Measurements from ENCODE around the gene CHST1.

The CHST1 gene

GRCh38 chr11:45674481-45675190 lies 9.2 kb upstream of the CHST1 start:
- Histone ChIP-seq H3K27ac (ENCODE audit: insufficient read depth, low read depth, low read length, poor library complexity, severe bottlenecking) (no peak overlapping the region), H3K4me1 (ENCODE audit: control insufficient read depth, insufficient read depth, low read length) (peaks cover 10% of the 10 kb centered on the region), H3K27me3 (ENCODE audit: control insufficient read depth, insufficient read depth, low read length, poor library complexity, severe bottlenecking) (no peaks in the 10 kb centered on the region), H3K36me3 (ENCODE audit: control insufficient read depth, insufficient read depth, low read length) (no peaks in the 10 kb centered on the region), H3K4me3 (ENCODE audit: insufficient read depth, low read depth, low read length) (no peak overlapping the region), H3K9me3 (ENCODE audit: control insufficient read depth, low read length) (no peaks in the 10 kb centered on the region)
- WGBS, 2 experiments = 93 to 95% methylated on average over 9 of the region's 9 CpGs

- peaks cover 10% of the 10 kb centered on the region for H3K4me1 ChIP-seq (ENCODE audit: control insufficient read depth, insufficient read depth, low read length)
- no peak overlapping the region for H3K4me3 ChIP-seq (ENCODE audit: insufficient read depth, low read depth, low read length)
- H3K36me3 ChIP-seq (ENCODE audit: control insufficient read depth, insufficient read depth, low read length) = no peaks in the 10 kb centered on the region
- H3K27me3 ChIP-seq (ENCODE audit: control insufficient read depth, insufficient read depth, low read length, poor library complexity, severe bottlenecking) = no peaks in the 10 kb centered on the region
- H3K27ac ChIP-seq (ENCODE audit: insufficient read depth, low read depth, low read length, poor library complexity, severe bottlenecking) = no peak overlapping the region
- H3K9me3 ChIP-seq (ENCODE audit: control insufficient read depth, low read length) = no peaks in the 10 kb centered on the region
- 90 to 95% methylated on average over 4 of the region's 4 CpGs for whole genome bisulfite sequencing, 2 experiments
Measured at GRCh38 chr11:45673441-45673840, 8.0 kb upstream of the CHST1 start.

GRCh38 chr11:45672593-45672992 lies 7.2 kb upstream of the CHST1 start:
- 86 to 92% methylated on average over 1 to 3 of the region's 3 CpGs for WGBS, 2 experiments
- Histone ChIP-seq H3K9me3 (ENCODE audit: control insufficient read depth, low read length) (no peaks in the 10 kb centered on the region), H3K27ac (ENCODE audit: insufficient read depth, low read depth, low read length, poor library complexity, severe bottlenecking) (no peak overlapping the region), H3K36me3 (ENCODE audit: control insufficient read depth, insufficient read depth, low read length) (no peaks in the 10 kb centered on the region), H3K4me1 (ENCODE audit: control insufficient read depth, insufficient read depth, low read length) (peaks cover 4% of the 10 kb centered on the region), H3K27me3 (ENCODE audit: control insufficient read depth, insufficient read depth, low read length, poor library complexity, severe bottlenecking) (peaks cover 5% of the 10 kb centered on the region), H3K4me3 (ENCODE audit: insufficient read depth, low read depth, low read length) (no peak overlapping the region)

DNA sequence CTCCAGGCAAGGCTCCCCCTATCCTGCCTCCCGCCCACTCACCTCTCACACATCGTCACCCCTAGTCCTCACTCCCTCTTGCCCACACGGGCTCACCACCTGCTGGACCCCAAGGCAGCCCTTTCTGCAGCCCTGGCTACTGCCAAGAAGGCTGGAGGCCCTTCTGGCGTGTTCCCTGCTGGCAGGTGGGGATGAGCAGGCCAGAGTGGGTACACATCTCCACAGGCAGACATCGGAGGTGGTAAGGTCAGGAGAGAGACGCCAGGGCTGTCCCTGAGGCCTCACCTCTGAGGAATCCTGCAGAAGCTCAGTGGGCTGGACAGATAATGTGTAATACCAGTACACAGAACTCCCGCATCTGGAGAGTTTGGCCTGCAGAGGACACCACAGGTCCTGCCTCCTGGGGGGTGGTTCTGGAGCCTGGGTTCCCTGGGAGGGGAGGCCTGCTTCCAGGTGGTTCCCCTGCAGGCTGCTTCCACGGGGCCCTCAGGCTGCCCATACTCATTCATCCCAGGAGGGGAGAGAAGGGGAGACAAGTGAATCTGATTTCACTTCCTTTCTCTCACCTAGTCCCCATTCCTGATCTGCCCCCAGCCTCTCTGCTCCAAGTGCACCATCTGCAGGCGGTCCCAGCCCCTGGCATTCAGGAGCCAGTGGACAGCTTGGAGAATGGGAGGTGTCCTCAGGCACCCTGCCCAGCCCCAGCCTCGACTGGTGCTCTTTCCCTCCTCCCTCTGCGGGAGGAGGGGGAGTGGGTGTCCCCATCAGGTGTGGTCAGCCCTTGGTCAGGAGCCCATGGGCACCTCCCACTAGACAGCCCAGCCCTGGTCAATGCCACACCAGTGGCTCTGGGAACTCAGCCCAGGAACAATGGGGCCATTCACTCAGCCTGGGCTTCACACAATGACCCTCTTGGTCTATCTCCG lies 6.1 kb upstream of the CHST1 start:
- no peaks in the 10 kb centered on the region for H3K4me1 ChIP-seq (ENCODE audit: control insufficient read depth, insufficient read depth, low read length)
- H3K36me3 ChIP-seq (ENCODE audit: control insufficient read depth, insufficient read depth, low read length) = no peaks in the 10 kb centered on the region
- 79 to 82% methylated on average over 12 of the region's 12 CpGs for WGBS, 2 experiments
- H3K9me3 ChIP-seq (ENCODE audit: control insufficient read depth, low read length) = no peaks in the 10 kb centered on the region
- peaks cover 15% of the 10 kb centered on the region for H3K27me3 ChIP-seq (ENCODE audit: control insufficient read depth, insufficient read depth, low read length, poor library complexity, severe bottlenecking)
- no peak overlapping the region for H3K4me3 ChIP-seq (ENCODE audit: insufficient read depth, low read depth, low read length)
- H3K27ac ChIP-seq (ENCODE audit: insufficient read depth, low read depth, low read length, poor library complexity, severe bottlenecking) = no peak overlapping the region

GRCh38 chr11:45670386-45671135 lies 5.1 kb upstream of the CHST1 start:
- H3K4me3 ChIP-seq (ENCODE audit: insufficient read depth, low read depth, low read length) = no peak overlapping the region
- H3K27ac ChIP-seq (ENCODE audit: insufficient read depth, low read depth, low read length, poor library complexity, severe bottlenecking) = no peak overlapping the region
- WGBS, 2 experiments = 83 to 84% methylated on average over 14 of the region's 14 CpGs
- peaks cover 25% of the 10 kb centered on the region for H3K27me3 ChIP-seq (ENCODE audit: control insufficient read depth, insufficient read depth, low read length, poor library complexity, severe bottlenecking)
- peaks cover 4% of the 10 kb centered on the region for H3K4me1 ChIP-seq (ENCODE audit: control insufficient read depth, insufficient read depth, low read length)
- H3K9me3 ChIP-seq (ENCODE audit: control insufficient read depth, low read length) = no peaks in the 10 kb centered on the region
- no peaks in the 10 kb centered on the region for H3K36me3 ChIP-seq (ENCODE audit: control insufficient read depth, insufficient read depth, low read length)

GRCh38 chr11:45669956-45670355 lies 4.5 kb upstream of the CHST1 start:
- H3K27ac ChIP-seq (ENCODE audit: insufficient read depth, low read depth, low read length, poor library complexity, severe bottlenecking) = no peak overlapping the region
- WGBS, 2 experiments = 86 to 94% methylated on average over 4 of the region's 4 CpGs
- peaks cover 31% of the 10 kb centered on the region for H3K27me3 ChIP-seq (ENCODE audit: control insufficient read depth, insufficient read depth, low read length, poor library complexity, severe bottlenecking)
- H3K4me1 ChIP-seq (ENCODE audit: control insufficient read depth, insufficient read depth, low read length) = peaks cover 4% of the 10 kb centered on the region
- H3K36me3 ChIP-seq (ENCODE audit: control insufficient read depth, insufficient read depth, low read length) = no peaks in the 10 kb centered on the region
- no peak overlapping the region for H3K4me3 ChIP-seq (ENCODE audit: insufficient read depth, low read depth, low read length)
- H3K9me3 ChIP-seq (ENCODE audit: control insufficient read depth, low read length) = no peaks in the 10 kb centered on the region

DNA sequence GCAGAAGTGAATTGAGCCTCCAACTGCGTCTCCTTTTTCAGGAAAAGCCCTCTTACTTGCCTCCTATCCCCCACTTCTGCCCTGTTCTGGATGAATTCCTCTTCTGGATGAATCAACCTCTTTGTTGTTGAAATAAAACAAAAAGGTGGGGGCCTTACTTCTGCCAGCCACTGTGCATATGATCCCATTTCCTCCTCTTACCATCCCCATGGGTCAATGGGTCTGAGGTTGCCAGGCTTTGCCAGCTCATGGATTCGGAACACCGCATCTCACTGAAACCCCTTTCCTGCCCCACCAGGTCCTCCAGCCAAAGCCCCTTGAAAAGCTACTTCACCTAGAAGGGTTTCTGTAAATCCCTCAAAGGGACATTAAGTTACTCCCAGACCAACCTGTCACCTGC lies 3.7 kb upstream of the CHST1 start:
- Histone ChIP-seq H3K9me3 (ENCODE audit: control insufficient read depth, low read length) (no peaks in the 10 kb centered on the region), H3K27ac (ENCODE audit: insufficient read depth, low read depth, low read length, poor library complexity, severe bottlenecking) (no peak overlapping the region), H3K27me3 (ENCODE audit: control insufficient read depth, insufficient read depth, low read length, poor library complexity, severe bottlenecking) (peaks cover 39% of the 10 kb centered on the region), H3K36me3 (ENCODE audit: control insufficient read depth, insufficient read depth, low read length) (no peaks in the 10 kb centered on the region), H3K4me3 (ENCODE audit: insufficient read depth, low read depth, low read length) (no peak overlapping the region), H3K4me1 (ENCODE audit: control insufficient read depth, insufficient read depth, low read length) (peaks cover 6% of the 10 kb centered on the region)
- WGBS, 2 experiments = 93 to 94% methylated on average over 3 of the region's 3 CpGs

DNA sequence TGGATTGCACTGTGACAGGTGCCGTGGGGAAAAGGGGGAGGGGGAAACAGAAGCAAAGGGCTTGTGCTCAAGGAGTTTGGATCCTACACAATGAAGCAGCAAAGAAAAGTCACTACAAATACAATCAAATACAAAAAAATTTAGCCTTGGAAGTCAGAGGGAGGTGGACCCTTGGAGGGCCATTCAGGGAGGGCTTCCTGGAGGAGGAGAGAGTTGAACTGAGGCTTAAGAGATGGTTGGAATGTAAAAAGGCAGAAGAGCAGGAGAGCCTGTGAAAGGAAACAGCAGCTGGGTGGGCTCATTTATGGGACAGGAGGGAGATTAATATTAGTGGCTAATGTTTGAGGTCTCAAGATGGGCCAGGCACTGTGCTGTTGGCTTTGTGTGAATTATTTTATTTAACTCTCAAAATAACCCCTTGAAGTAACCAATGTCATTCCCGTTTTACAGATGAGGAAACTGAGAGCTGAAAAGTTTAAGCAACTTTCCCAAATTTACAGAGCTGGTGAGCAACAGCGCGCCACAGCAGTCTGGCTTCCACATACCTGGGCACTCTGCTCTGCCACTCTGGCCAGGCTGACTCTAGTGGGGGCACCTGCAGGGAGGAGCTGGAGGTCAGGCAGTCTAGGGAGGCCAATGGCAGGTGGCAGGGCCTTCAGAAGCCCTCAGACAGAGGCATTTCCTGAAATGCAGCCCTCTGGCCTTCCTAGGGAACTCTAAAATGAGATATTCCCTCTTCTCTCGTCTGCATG lies 2.7 kb upstream of the CHST1 start:
- no peaks in the 10 kb centered on the region for H3K36me3 ChIP-seq (ENCODE audit: control insufficient read depth, insufficient read depth, low read length)
- 88 to 93% methylated on average over 5 of the region's 5 CpGs for WGBS, 2 experiments
- H3K4me1 ChIP-seq (ENCODE audit: control insufficient read depth, insufficient read depth, low read length) = peaks cover 10% of the 10 kb centered on the region
- peaks cover 50% of the 10 kb centered on the region for H3K27me3 ChIP-seq (ENCODE audit: control insufficient read depth, insufficient read depth, low read length, poor library complexity, severe bottlenecking)
- no peak overlapping the region for H3K4me3 ChIP-seq (ENCODE audit: insufficient read depth, low read depth, low read length)
- H3K9me3 ChIP-seq (ENCODE audit: control insufficient read depth, low read length) = no peaks in the 10 kb centered on the region
- H3K27ac ChIP-seq (ENCODE audit: insufficient read depth, low read depth, low read length, poor library complexity, severe bottlenecking) = no peak overlapping the region

GRCh38 chr11:45666648-45667642 lies 1.5 kb upstream of the CHST1 start:
- Histone ChIP-seq H3K27ac (ENCODE audit: insufficient read depth, low read depth, low read length, poor library complexity, severe bottlenecking) (no peak overlapping the region), H3K4me1 (ENCODE audit: control insufficient read depth, insufficient read depth, low read length) (peaks cover 21% of the 10 kb centered on the region), H3K9me3 (ENCODE audit: control insufficient read depth, low read length) (no peaks in the 10 kb centered on the region), H3K4me3 (ENCODE audit: insufficient read depth, low read depth, low read length) (no peak overlapping the region), H3K27me3 (ENCODE audit: control insufficient read depth, insufficient read depth, low read length, poor library complexity, severe bottlenecking) (peaks cover 61% of the 10 kb centered on the region), H3K36me3 (ENCODE audit: control insufficient read depth, insufficient read depth, low read length) (no peaks in the 10 kb centered on the region)
- 77 to 79% methylated on average over 12 of the region's 12 CpGs for WGBS, 2 experiments

Data from ectodermal cell (in vitro differentiated cells).